GM21786 (cell line): ENCODE data around the gene PLCB1.

Experiments used
- ATAC-seq: cut with Tn5 transposase; IDR thresholded peaks from one replicate; pipeline ENCODE4 v1.9.1; 2021; ENCODE audit not compliant: unreplicated experiment

Gene PLCB1

GRCh38 chr20:8242827-8243724 is 111.0 kb downstream of the PLCB1 start:
- ATAC-seq: no peak

- ATAC-seq: no peak
These were observed 112.6 kb downstream of the PLCB1 start for GRCh38 chr20:8244637-8245036.

- no peak for ATAC-seq
These were observed 114.1 kb downstream of the PLCB1 start for GRCh38 chr20:8246153-8246552.

GRCh38 chr20:8246716-8247115 is 114.7 kb downstream of the PLCB1 start:
- ATAC-seq: no peak

GRCh38 chr20:8248051-8248450 is 116.0 kb downstream of the PLCB1 start:
- no peak for ATAC-seq

- no peak for ATAC-seq
These were observed 117.6 kb downstream of the PLCB1 start for GRCh38 chr20:8249634-8250033.

GRCh38 chr20:8250539-8251200 is 118.6 kb downstream of the PLCB1 start:
- ATAC-seq: no peak

GRCh38 chr20:8251201-8251575 is 119.1 kb downstream of the PLCB1 start:
- no peak for ATAC-seq

- no peak for ATAC-seq
These were observed 123.0 kb downstream of the PLCB1 start for GRCh38 chr20:8254911-8255582.

- ATAC-seq: no peak
These were observed 124.0 kb downstream of the PLCB1 start for GRCh38 chr20:8255945-8256632.

GRCh38 chr20:8260837-8261251 is 128.8 kb downstream of the PLCB1 start:
- no peak for ATAC-seq

- ATAC-seq: no peak
These were observed 130.7 kb downstream of the PLCB1 start for GRCh38 chr20:8262721-8263120.

- ATAC-seq: no peak
These were observed 133.5 kb downstream of the PLCB1 start for GRCh38 chr20:8265588-8265987.

- ATAC-seq: no peak
These were observed 134.9 kb downstream of the PLCB1 start for GRCh38 chr20:8267009-8267408.

GRCh38 chr20:8271727-8272126 is 139.7 kb downstream of the PLCB1 start:
- no peak for ATAC-seq

- no peak for ATAC-seq
These were observed 140.7 kb downstream of the PLCB1 start for GRCh38 chr20:8272766-8273165.

GRCh38 chr20:8284902-8285301 is 152.8 kb downstream of the PLCB1 start:
- ATAC-seq: no peak

- ATAC-seq: no peak
These were observed 155.3 kb downstream of the PLCB1 start for GRCh38 chr20:8287340-8287739.

- ATAC-seq: no peak
These were observed 159.1 kb downstream of the PLCB1 start for GRCh38 chr20:8291200-8291599.

- no peak for ATAC-seq
These were observed 159.8 kb downstream of the PLCB1 start for GRCh38 chr20:8291873-8292272.

GRCh38 chr20:8292793-8293192 is 160.7 kb downstream of the PLCB1 start:
- no peak for ATAC-seq
